A549 (cell line): ENCODE results near the gene ENTPD8. TPM values are rescaled to one million over a fixed set of nuclear protein-coding genes. Genes with fewer than 3 reads are reported as not detected.

Experiments
- ATAC-seq, 2 experiments: fragments of 200-7000 bp in 1 of 2; fragments of >200 bp in 1 of 2; cut with Nextera tagmentation in 1 of 2; cut with Tn5 transposase in 1 of 2; 3 replicates each; pipeline versions ENCODE4 v1.8.0 to v1.9.1; 2018 to 2020; ENCODE audit warnings: mild to moderate bottlenecking in 1 of 2, moderate library complexity in 1 of 2
- CTCF ChIA-PET: fragments of 300-600 bp; sonication (Branson Sonifier 250); formaldehyde crosslinking; extraction: SDS; loops from one replicate; lab custom pipeline; 2021; ENCODE audit warnings: antibody characterized with exemption, inconsistent platforms; lab: Yijun Ruan, JAX
- POLR2A ChIA-PET: fragments of 350-600 bp; formaldehyde crosslinking; extraction: SDS; loops from one replicate; lab custom pipeline; 2021; ENCODE audit warnings: antibody characterized with exemption, inconsistent platforms; lab: Yijun Ruan, JAX
- DNase-seq, 2 experiments: peaks; one replicate each; pipeline versions ENCODE4 v3.0.0 to v3.0.0-alpha.2; 2011 to 2016; ENCODE audit warnings: low read depth in 1 of 2, low spot score in 1 of 2
- FAIRE-seq: peaks from 2 replicates; lab custom pipeline; 2011; peaks lifted over from hg19 to GRCh38; lab: Jason Lieb, UNC
- H3K27ac ChIP-seq, 2 experiments: fragments of >200 bp; sonication (Bioruptor Twin); formaldehyde crosslinking; 3 replicates each; pipeline ENCODE4 v1.5.1; 2016 to 2017
- H3K4me1 ChIP-seq: fragments of >200 bp; sonication (Bioruptor Twin); formaldehyde crosslinking; 3 replicates; pipeline ENCODE4 v1.6.1; 2016
- H3K4me2 ChIP-seq: fragments of >200 bp; sonication (Bioruptor Twin); formaldehyde crosslinking; 3 replicates; pipeline ENCODE4 v1.6.1; 2016
- H3K4me3 ChIP-seq: fragments of >200 bp; sonication (Bioruptor Twin); formaldehyde crosslinking; 3 replicates; pipeline ENCODE4 v1.5.1; 2016
- H3K9me3 ChIP-seq: fragments of >200 bp; sonication (Bioruptor Twin); formaldehyde crosslinking; 3 replicates; pipeline ENCODE4 v1.6.1; 2016
- CBX2 ChIP-seq: fragments of 200-600 bp; sonication (generic); IDR thresholded peaks from 2 replicates; pipeline ENCODE4 v1.6.1; 2016; ENCODE audit warnings: low read depth, mild to moderate bottlenecking, borderline replicate concordance
- CEBPB ChIP-seq, 2 experiments: fragments of >200 bp in 1 of 2; sonication (Bioruptor Twin) in 1 of 2; formaldehyde crosslinking in 1 of 2; IDR thresholded peaks; 2 replicates each; pipeline ENCODE4 v1.6.1; 2012 to 2016
- CHD2 ChIP-seq: fragments of 150-350 bp; IDR thresholded peaks from 2 replicates; pipeline ENCODE4 v1.6.1; 2014; ENCODE audit warnings: low read length; ENCODE audit not compliant: partially characterized antibody
- EHF ChIP-seq: fragments of 250-450 bp; sonication (Bioruptor Pico); IDR thresholded peaks from 2 replicates; pipeline ENCODE4 v1.5.0; 2020; ENCODE audit warnings: mild to moderate bottlenecking
- ESRRA ChIP-seq: fragments of 150-350 bp; IDR thresholded peaks from 2 replicates; pipeline ENCODE4 v1.6.1; 2014; ENCODE audit warnings: mild to moderate bottlenecking, low read length, borderline replicate concordance
- FOSB ChIP-seq: fragments of 250-450 bp; sonication (Bioruptor Pico); IDR thresholded peaks from 2 replicates; pipeline ENCODE4 v1.5.0; 2020; ENCODE audit warnings: mild to moderate bottlenecking, moderate library complexity
- FOSL2 ChIP-seq, 2 experiments: fragments of 450-650 bp in 1 of 2; fragments of >200 bp in 1 of 2; sonication (Bioruptor Twin) in 1 of 2; formaldehyde crosslinking; IDR thresholded peaks; 2 replicates each; pipeline versions ENCODE4 v1.5.0 to v1.6.1; 2016 to 2020; ENCODE audit warnings: mild to moderate bottlenecking in 1 of 2, moderate library complexity in 1 of 2
- FOXS1 ChIP-seq: fragments of 250-450 bp; sonication (Bioruptor Pico); IDR thresholded peaks from 2 replicates; pipeline ENCODE4 v1.5.0; 2020; ENCODE audit warnings: mild to moderate bottlenecking, moderate library complexity
- GATA3 ChIP-seq: IDR thresholded peaks from 2 replicates; pipeline ENCODE4 v1.6.1; 2012; ENCODE audit warnings: borderline replicate concordance
- KDM1A ChIP-seq: fragments of 200-600 bp; sonication (generic); IDR thresholded peaks from 2 replicates; pipeline ENCODE4 v1.6.1; 2016; ENCODE audit warnings: low read depth, mild to moderate bottlenecking
- MAFK ChIP-seq: fragments of 450-650 bp; IDR thresholded peaks from 2 replicates; pipeline ENCODE4 v1.6.1; 2014; ENCODE audit not compliant: partially characterized antibody
- MYC ChIP-seq: IDR thresholded peaks from 2 replicates; pipeline ENCODE4 v1.6.1; 2012; ENCODE audit warnings: mild to moderate bottlenecking, inconsistent platforms, low read length, improper control_type of control experiment, borderline replicate concordance
- RARB ChIP-seq: fragments of 250-450 bp; sonication (Bioruptor Pico); IDR thresholded peaks from 2 replicates; pipeline ENCODE4 v1.8.0; 2021; ENCODE audit warnings: mild to moderate bottlenecking, moderate library complexity
- RFX5 ChIP-seq: fragments of 450-650 bp; IDR thresholded peaks from 2 replicates; pipeline ENCODE4 v1.7.1; 2014; ENCODE audit warnings: antibody characterized with exemption, mild to moderate bottlenecking, moderate library complexity
- ZFP36 ChIP-seq: fragments of 450-650 bp; IDR thresholded peaks from 2 replicates; pipeline ENCODE4 v1.6.1; 2014; ENCODE audit warnings: borderline replicate concordance; ENCODE audit not compliant: partially characterized antibody
- WGBS: methylation state at CpG from one replicate; pipeline ENCODE4 v1.1.6; 2017; ENCODE audit errors: missing lambda C conversion rate; 5-methylcytosine and 5-hydroxymethylcytosine counted together
- polyA plus RNA-seq, 4 experiments: library from polyadenylated mRNA; depleted of rRNA in 3 of 4; stranded (reverse); fragments of >200 nt; fragmentation: RNase III in 1 of 4; extraction: RNeasy Plus Mini Kit Qiagen cat#74134 plus additional on column Dnase treatment in 1 of 4; gene quantifications; 2 replicates in 3 of 4; 3 replicates in 1 of 4; pipeline ENCODE4 v1.2.3, GENCODE V29; 2011 to 2017
- TF ChIP-seq, protein P1 (sequence below): IDR thresholded peaks from 2 replicates; pipeline ENCODE4 v1.6.1; 2012
- TF ChIP-seq, protein P2 (sequence below): IDR thresholded peaks from 2 replicates; pipeline ENCODE4 v1.6.1; 2012; ENCODE audit warnings: low read depth, borderline replicate concordance
- TF ChIP-seq, protein P3 (sequence below): IDR thresholded peaks from 2 replicates; pipeline ENCODE4 v1.6.1; 2012
- TF ChIP-seq, protein P4 (sequence below): fragments of 450-650 bp; IDR thresholded peaks from 2 replicates; pipeline ENCODE4 v1.6.1; 2014; ENCODE audit warnings: antibody characterized with exemption
- TF ChIP-seq, protein P5 (sequence below): fragments of >200 bp; sonication (Bioruptor Twin); formaldehyde crosslinking; IDR thresholded peaks from 3 replicates; pipeline ENCODE4 v1.5.1; 2016
- TF ChIP-seq, protein P6 (sequence below): fragments of 250-450 bp; sonication (Bioruptor Pico); IDR thresholded peaks from 2 replicates; pipeline ENCODE4 v1.5.0; 2021; ENCODE audit warnings: mild to moderate bottlenecking, moderate library complexity, borderline replicate concordance
- TF ChIP-seq, protein P7 (sequence below): fragments of 150-350 bp; IDR thresholded peaks from 2 replicates; pipeline ENCODE4 v1.6.1; 2014; ENCODE audit warnings: low read depth, mild to moderate bottlenecking, low read length

The ENTPD8 gene
- polyA plus RNA-seq, 2 of the 4 experiments (the other 2 are of a cell fraction) = 0.18 to 0.36 TPM

DNA sequence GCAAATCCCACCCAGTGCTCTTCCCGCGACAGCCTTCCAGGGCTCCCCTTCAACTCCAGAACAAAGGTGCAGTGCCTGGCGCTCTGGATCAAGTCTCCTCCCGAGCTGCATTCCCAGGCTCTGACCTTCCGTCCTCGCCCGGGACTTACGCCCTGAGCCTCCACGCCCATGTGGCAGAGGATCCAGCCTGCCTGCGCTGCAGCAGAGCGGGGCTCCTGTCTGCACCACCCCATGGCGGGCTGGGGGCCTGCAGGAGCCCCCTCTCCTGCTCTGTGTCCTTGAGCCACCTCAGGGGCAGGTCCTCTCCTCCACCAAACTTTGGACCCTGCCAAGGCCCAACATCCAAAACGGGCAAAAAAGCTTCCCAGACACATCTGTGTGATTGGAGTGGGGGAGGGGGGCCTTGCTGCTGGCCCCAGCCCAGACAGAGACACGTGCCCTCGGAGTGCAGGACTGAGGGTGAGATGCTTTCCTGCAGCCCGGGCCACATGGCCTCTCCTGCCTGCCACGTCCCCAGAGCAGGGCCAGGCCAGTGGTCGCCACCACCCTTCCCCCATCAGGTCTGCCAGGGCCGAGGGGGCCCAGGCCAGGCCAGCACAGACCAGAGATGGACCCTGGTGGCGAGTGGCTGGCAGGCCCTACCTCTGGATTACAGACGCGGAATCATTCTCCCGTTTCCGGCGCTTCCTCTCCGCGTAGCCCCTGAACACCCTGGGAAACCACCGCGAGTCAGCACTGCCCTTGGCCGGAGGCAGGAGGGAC is 13.6 kb upstream of the ENTPD8 start:
- Histone ChIP-seq H3K9me3 (no peaks in the 10 kb centered on the region), H3K4me1 (peaks cover 37% of the 10 kb centered on the region), H3K27ac (peak overlapping the region in 1 of 2 experiments; percentile 46; a peak in 2 of 6 replicates), H3K4me2 (peak overlapping the region; percentile 43), H3K4me3 (no peak overlapping the region)
- DNase-seq = no peak
- CTCF ChIA-PET = interaction anchor here (1.0 to 5.8 kb wide), 4 partner anchors 10 to 153 kb away, joined by 3 to 35 read pairs (median 9); partner anchors contain the start of genes EXD3, NOXA1 and NRARP
- POLR2A ChIA-PET = no interaction called here
- no peak for TF ChIP-seq FOSL2 (IDR thresholded peaks at IDR 0.05)
- TF ChIP-seq FOSL2 (CRISPR knock-in tag; IDR thresholded peaks at IDR 0.05) = no peak
- TF ChIP-seq, protein P1, sequence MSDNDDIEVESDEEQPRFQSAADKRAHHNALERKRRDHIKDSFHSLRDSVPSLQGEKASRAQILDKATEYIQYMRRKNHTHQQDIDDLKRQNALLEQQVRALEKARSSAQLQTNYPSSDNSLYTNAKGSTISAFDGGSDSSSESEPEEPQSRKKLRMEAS = 0 out of 2 replicates have a peak, but pooled peaks have one; percentile 41
- TF ChIP-seq CEBPB (IDR thresholded peaks at IDR 0.05) = no peak
- TF ChIP-seq, protein P2, sequence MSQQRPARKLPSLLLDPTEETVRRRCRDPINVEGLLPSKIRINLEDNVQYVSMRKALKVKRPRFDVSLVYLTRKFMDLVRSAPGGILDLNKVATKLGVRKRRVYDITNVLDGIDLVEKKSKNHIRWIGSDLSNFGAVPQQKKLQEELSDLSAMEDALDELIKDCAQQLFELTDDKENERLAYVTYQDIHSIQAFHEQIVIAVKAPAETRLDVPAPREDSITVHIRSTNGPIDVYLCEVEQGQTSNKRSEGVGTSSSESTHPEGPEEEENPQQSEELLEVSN = no peak
- FAIRE-seq = no peak
- ATAC-seq = no peak
- WGBS = 84% methylated on average over 26 of the region's 30 CpGs

DNA sequence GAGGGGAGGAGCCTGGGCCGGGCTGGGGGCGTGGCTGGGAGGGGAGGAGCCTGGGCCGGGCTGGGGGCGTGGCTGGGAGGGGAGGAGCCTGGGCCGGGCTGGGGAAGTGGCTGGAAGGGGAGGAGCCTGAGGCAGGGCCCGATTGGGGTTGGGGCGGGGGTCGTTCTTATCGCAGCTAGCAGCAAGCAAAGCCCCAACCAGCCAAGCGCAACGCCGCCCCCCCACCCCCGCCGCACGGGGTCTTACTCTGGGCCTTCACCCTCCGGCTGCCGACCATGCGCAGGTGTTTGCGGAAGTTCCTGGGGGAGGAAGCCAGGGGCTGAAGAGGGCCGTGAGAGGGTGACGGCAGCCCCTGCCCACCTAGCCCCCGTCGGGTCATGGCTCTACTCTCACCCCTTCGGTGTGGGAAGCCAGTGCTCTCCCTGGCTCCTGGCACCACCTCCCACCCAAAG is 13.0 kb upstream of the ENTPD8 start:
- CTCF ChIA-PET = interaction anchor here (1.1 to 5.8 kb wide), 4 partner anchors 9 to 167 kb away, joined by 3 to 35 read pairs (median 11); partner anchors contain the start of genes EXD3, NOXA1 and NRARP
- ATAC-seq = peak in 1 of 2 experiments; percentile 28; a peak in 3 of 6 replicates
- no peaks in the 10 kb centered on the region for H3K9me3 ChIP-seq
- peak overlapping the region; percentile 43 for H3K4me2 ChIP-seq
- H3K27ac ChIP-seq = peak overlapping the region in 1 of 2 experiments; percentile 46; a peak in 1 of 6 replicates
- H3K4me3 ChIP-seq = no peak overlapping the region
- no peak for TF ChIP-seq EHF (CRISPR knock-in tag)
- TF ChIP-seq, protein P3, sequence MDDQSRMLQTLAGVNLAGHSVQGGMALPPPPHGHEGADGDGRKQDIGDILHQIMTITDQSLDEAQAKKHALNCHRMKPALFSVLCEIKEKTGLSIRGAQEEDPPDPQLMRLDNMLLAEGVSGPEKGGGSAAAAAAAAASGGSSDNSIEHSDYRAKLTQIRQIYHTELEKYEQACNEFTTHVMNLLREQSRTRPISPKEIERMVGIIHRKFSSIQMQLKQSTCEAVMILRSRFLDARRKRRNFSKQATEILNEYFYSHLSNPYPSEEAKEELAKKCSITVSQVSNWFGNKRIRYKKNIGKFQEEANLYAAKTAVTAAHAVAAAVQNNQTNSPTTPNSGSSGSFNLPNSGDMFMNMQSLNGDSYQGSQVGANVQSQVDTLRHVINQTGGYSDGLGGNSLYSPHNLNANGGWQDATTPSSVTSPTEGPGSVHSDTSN = no peak
- no peak for TF ChIP-seq RFX5
- TF ChIP-seq, protein P4, sequence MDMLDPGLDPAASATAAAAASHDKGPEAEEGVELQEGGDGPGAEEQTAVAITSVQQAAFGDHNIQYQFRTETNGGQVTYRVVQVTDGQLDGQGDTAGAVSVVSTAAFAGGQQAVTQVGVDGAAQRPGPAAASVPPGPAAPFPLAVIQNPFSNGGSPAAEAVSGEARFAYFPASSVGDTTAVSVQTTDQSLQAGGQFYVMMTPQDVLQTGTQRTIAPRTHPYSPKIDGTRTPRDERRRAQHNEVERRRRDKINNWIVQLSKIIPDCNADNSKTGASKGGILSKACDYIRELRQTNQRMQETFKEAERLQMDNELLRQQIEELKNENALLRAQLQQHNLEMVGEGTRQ = no peak
- TF ChIP-seq, protein P2 = no peak
- TF ChIP-seq ESRRA = no peak
- TF ChIP-seq FOXS1 = no peak
- no peak for TF ChIP-seq KDM1A
- no peak for TF ChIP-seq RARB (CRISPR knock-in tag)
- TF ChIP-seq GATA3 = no peak
- TF ChIP-seq CBX2 = no peak
- TF ChIP-seq, protein P5, sequence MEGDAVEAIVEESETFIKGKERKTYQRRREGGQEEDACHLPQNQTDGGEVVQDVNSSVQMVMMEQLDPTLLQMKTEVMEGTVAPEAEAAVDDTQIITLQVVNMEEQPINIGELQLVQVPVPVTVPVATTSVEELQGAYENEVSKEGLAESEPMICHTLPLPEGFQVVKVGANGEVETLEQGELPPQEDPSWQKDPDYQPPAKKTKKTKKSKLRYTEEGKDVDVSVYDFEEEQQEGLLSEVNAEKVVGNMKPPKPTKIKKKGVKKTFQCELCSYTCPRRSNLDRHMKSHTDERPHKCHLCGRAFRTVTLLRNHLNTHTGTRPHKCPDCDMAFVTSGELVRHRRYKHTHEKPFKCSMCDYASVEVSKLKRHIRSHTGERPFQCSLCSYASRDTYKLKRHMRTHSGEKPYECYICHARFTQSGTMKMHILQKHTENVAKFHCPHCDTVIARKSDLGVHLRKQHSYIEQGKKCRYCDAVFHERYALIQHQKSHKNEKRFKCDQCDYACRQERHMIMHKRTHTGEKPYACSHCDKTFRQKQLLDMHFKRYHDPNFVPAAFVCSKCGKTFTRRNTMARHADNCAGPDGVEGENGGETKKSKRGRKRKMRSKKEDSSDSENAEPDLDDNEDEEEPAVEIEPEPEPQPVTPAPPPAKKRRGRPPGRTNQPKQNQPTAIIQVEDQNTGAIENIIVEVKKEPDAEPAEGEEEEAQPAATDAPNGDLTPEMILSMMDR = no peak
- TF ChIP-seq ZFP36 = no peak
- TF ChIP-seq, protein P6, sequence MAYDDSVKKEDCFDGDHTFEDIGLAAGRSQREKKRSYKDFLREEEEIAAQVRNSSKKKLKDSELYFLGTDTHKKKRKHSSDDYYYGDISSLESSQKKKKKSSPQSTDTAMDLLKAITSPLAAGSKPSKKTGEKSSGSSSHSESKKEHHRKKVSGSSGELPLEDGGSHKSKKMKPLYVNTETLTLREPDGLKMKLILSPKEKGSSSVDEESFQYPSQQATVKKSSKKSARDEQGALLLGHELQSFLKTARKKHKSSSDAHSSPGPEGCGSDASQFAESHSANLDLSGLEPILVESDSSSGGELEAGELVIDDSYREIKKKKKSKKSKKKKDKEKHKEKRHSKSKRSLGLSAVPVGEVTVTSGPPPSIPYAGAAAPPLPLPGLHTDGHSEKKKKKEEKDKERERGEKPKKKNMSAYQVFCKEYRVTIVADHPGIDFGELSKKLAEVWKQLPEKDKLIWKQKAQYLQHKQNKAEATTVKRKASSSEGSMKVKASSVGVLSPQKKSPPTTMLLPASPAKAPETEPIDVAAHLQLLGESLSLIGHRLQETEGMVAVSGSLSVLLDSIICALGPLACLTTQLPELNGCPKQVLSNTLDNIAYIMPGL (CRISPR knock-in tag) = no peak
- no peak for TF ChIP-seq CHD2
- TF ChIP-seq, protein P7, sequence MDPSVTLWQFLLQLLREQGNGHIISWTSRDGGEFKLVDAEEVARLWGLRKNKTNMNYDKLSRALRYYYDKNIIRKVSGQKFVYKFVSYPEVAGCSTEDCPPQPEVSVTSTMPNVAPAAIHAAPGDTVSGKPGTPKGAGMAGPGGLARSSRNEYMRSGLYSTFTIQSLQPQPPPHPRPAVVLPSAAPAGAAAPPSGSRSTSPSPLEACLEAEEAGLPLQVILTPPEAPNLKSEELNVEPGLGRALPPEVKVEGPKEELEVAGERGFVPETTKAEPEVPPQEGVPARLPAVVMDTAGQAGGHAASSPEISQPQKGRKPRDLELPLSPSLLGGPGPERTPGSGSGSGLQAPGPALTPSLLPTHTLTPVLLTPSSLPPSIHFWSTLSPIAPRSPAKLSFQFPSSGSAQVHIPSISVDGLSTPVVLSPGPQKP = no peak
- no peak for TF ChIP-seq MAFK
- TF ChIP-seq MYC = no peak
- TF ChIP-seq FOSB (CRISPR knock-in tag) = no peak
- no peak for TF ChIP-seq FOSL2 (IDR thresholded peaks at IDR 0.05)
- TF ChIP-seq FOSL2 (CRISPR knock-in tag; IDR thresholded peaks at IDR 0.05) = no peak
- TF ChIP-seq, all 56 proteins: peak for 0
- H3K4me1 ChIP-seq = peaks cover 33% of the 10 kb centered on the region
- FAIRE-seq (no peak), DNase-seq (no peak)
- POLR2A ChIA-PET = no interaction called here
- WGBS = 58% methylated on average over 11 of the region's 24 CpGs
